GM12891 (cell line): ENCODE measurements around the gene TMLHE.
"Not testable (repeated sequence)": the region's sequence is repeated elsewhere in the genome, so short reads cannot be mapped to it uniquely, and the experiment has no call there.

ENCODE experiments used
- POLR2A ChIP-seq: IDR thresholded peaks from 2 replicates; pipeline ENCODE4 v1.6.1; 2011; ENCODE audit warnings: low read depth, low read length, control low read depth
- POLR2AphosphoS5 ChIP-seq: IDR thresholded peaks from 2 replicates; pipeline ENCODE4 v1.6.1; 2011; ENCODE audit warnings: low read depth, low read length, control low read depth
- SPI1 ChIP-seq: IDR thresholded peaks from 2 replicates; pipeline ENCODE4 v1.6.1; 2011; ENCODE audit warnings: low read depth, low read length, control low read depth

DNA sequence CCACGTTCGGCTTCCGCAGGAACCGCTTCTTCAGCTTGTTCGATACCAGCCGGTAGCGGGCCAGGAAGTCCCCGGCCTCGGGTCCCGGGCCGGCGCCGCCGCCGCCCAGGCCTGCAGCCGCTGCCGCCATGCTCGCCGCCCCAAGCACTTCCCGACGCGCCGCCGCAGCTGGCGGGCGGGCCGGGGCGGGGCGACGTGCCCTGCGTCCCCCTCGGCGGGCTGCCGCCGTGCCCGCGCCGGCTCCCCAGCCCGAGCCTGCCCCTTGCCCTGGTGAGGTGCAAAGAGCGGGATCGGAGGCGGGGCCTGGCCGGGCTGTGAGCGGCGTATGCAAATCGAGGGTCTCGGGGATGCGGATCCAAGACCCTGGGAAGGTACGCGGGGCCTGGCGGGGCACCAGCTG, 154.3 kb downstream of the TMLHE start, which contains the start of gene F8A3:
- not testable (repeated sequence) for TF ChIP-seq SPI1, POLR2A, POLR2AphosphoS5
